Adrenal gland (tissue), 12 donors: ENCODE measurements around the gene CLEC4M. TPM values are rescaled to one million over a fixed set of nuclear protein-coding genes. Genes with fewer than 3 reads are reported as not detected.
"Not testable (repeated sequence)": the region's sequence is repeated elsewhere in the genome, so short reads cannot be mapped to it uniquely, and the experiment has no call there.

ENCODE experiments used
- DNase-seq, 7 donors: peaks; one replicate each; pipeline ENCODE4 v3.0.0-alpha.2; 2019 to 2020
- H3K27ac ChIP-seq, 5 donors: fragments of 200-600 bp; sonication (generic) in 4 of 5; 1 replicate in 3 of 5; 2 replicates in 2 of 5; pipeline versions ENCODE4 v1.5.1 to v1.8.0; 2016 to 2020; ENCODE audit warnings: mild to moderate bottlenecking in 1 of 5
- H3K27me3 ChIP-seq: fragments of 200-600 bp; 2 replicates; pipeline ENCODE4 v1.8.0; 2021
- H3K36me3 ChIP-seq, 2 donors: fragments of 200-600 bp; replicated peaks in 1 of 2; 1 replicate in 1 of 2; 2 replicates in 1 of 2; pipeline versions ENCODE4 v1.5.1 to v1.8.0; 2018 to 2022
- H3K4me1 ChIP-seq, 2 donors: fragments of 200-600 bp; replicated peaks in 1 of 2; 1 replicate in 1 of 2; 2 replicates in 1 of 2; pipeline versions ENCODE4 v1.5.1 to v1.8.0; 2018 to 2021
- H3K4me3 ChIP-seq, 4 donors: fragments of 200-600 bp; sonication (generic) in 3 of 4; one replicate each; pipeline ENCODE4 v1.5.1; 2016 to 2018
- H3K9me3 ChIP-seq, 3 donors: fragments of 200-600 bp; sonication (generic) in 1 of 3; replicated peaks in 1 of 3; 1 replicate in 2 of 3; 2 replicates in 1 of 3; pipeline versions ENCODE4 v1.5.1 to v1.8.0; 2016 to 2021
- POLR2A ChIP-seq, 2 donors: fragments of 450-650 bp; IDR thresholded peaks; one replicate each; pipeline ENCODE4 v1.6.1; 2017; ENCODE audit warnings: antibody characterized with exemption in 2 of 2, mild to moderate bottlenecking in 2 of 2, moderate library complexity in 1 of 2
- WGBS, 4 donors: extraction: QIAGEN DNeasy Blood & Tissue Kit in 2 of 4; methylation state at CpG; one replicate each; pipeline versions ENCODE4 v1.1.5 to v1.1.7; 2013 to 2017; 5-methylcytosine and 5-hydroxymethylcytosine counted together
- intact Hi-C, 2 donors: fragments of 100-400 bp; cut with DNase I; formaldehyde crosslinking; loops; one replicate each; pipeline versions ENCODE4 v1.14.1 to v1.15.0; 2022 to 2023
- polyA plus RNA-seq, 3 donors: library from polyadenylated mRNA; stranded (reverse); fragments of 200-250 nt in 2 of 3; fragments of 350-450 nt in 1 of 3; fragmentation: Illumina TruSeq in 1 of 3; extraction: RNeasy Lipid Tissue Mini Kit (QIAGEN cat#74804) in 1 of 3; gene quantifications; one replicate each; pipeline ENCODE4 v1.2.3, GENCODE V29; 2013 to 2014
- total RNA-seq, 9 donors: library from RNA; depleted of rRNA in 4 of 9; stranded (reverse); fragments of >200 nt in 4 of 9; fragments of 120-200 nt in 1 of 9; fragmentation: NEBNext Ultra II Directional in 1 of 9; extraction: Animal tissue kit (Norgen Biotek cat#: 25700) in 1 of 9; gene quantifications; one replicate each; pipeline versions ENCODE4 v1.1.0 to v1.2.4, GENCODE V29; 2013 to 2023
- TF ChIP-seq, protein P1 (sequence below), 6 experiments: fragments of 450-650 bp in 4 of 6; fragments of 200-600 bp in 2 of 6; sonication (generic) in 1 of 6; IDR thresholded peaks; 1 replicate in 5 of 6; 2 replicates in 1 of 6; pipeline versions ENCODE4 v1.5.1 to v1.8.0; 2016 to 2021; ENCODE audit warnings: antibody characterized with exemption in 6 of 6, mild to moderate bottlenecking in 2 of 6, moderate library complexity in 1 of 6
- donor health status: healthy with polysubstance abuse.
- donor health status: Bipolar disorder and iron deficiency.
- donor health status: DM: yes; HTN: yes; CAD: no.
- donor health status: DM: no; HTN: no; CAD: no.
- donor health status: DM: no; HTN: no; CAD: no.
- donor health status: DM: yes; HTN: yes; CAD: no.

CLEC4M gene
- total and polyA plus RNA-seq, 12 donors, result 0.37 to 91.6 (median 0.98) TPM; not detected in 1

DNA sequence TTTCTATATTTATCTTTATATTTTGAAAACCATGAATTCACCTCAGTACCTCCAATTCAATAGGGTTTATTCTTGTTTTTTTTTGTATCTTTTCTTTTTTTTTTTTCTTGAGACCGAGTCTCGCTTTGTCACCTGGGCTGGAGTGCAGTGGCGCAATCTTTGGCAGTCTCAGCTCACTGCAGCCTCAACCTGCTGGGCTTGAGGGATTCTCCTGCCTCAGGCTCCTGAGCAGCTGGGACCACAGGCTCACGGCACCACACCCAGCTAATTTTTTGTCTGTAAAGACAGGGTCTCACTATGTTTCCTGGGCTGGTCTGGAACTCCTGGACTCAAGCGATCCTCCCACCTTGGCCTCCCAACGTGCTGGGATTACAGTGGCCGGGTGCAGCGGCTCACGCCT is 43.8 kb downstream of the CLEC4M start:
- Histone ChIP-seq H3K4me3 (no peak overlapping the region), H3K4me1 (no peaks in the 10 kb centered on the region), H3K27ac (no peak overlapping the region), H3K9me3 (no peaks in the 10 kb centered on the region), H3K27me3 (no peaks in the 10 kb centered on the region), H3K36me3 (no peaks in the 10 kb centered on the region)
- WGBS, 4 donors, result 73 to 83% (median 78%) methylated on average over 4 to 9 of the region's 9 CpGs
- no peak for DNase-seq
- intact Hi-C loops, result no loop called here
- TF ChIP-seq, protein P1, sequence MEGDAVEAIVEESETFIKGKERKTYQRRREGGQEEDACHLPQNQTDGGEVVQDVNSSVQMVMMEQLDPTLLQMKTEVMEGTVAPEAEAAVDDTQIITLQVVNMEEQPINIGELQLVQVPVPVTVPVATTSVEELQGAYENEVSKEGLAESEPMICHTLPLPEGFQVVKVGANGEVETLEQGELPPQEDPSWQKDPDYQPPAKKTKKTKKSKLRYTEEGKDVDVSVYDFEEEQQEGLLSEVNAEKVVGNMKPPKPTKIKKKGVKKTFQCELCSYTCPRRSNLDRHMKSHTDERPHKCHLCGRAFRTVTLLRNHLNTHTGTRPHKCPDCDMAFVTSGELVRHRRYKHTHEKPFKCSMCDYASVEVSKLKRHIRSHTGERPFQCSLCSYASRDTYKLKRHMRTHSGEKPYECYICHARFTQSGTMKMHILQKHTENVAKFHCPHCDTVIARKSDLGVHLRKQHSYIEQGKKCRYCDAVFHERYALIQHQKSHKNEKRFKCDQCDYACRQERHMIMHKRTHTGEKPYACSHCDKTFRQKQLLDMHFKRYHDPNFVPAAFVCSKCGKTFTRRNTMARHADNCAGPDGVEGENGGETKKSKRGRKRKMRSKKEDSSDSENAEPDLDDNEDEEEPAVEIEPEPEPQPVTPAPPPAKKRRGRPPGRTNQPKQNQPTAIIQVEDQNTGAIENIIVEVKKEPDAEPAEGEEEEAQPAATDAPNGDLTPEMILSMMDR (IDR thresholded peaks at IDR 0.05), result no peak
- no peak for TF ChIP-seq POLR2A (IDR thresholded peaks at IDR 0.05)

DNA sequence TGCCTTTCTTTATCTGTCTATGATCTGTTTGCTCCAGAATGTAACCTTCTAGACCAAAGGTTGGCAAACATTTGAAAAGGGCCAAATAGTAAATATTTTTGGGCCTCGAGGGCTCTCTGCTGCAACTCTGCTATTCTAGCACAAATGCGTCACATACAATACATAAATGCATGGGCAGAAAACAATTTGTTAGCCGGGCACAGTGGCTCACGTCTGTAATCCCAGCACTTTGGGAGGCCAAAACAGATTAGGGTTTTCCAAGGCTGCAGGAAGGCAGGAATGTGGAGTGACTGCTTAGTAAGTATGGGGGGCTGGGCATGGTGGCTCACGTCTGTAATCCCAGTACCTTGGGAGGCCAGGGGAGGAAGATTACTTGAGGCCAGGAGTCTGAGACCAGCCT is 45.1 kb downstream of the CLEC4M start:
- 47 to 72% (median 64%) methylated on average over 5 of the region's 5 CpGs for WGBS, 4 donors
- TF ChIP-seq, protein P1 (IDR thresholded peaks at IDR 0.05), result no peak
- TF ChIP-seq POLR2A (IDR thresholded peaks at IDR 0.05), result no peak
- intact Hi-C loops, result no loop called here

DNA sequence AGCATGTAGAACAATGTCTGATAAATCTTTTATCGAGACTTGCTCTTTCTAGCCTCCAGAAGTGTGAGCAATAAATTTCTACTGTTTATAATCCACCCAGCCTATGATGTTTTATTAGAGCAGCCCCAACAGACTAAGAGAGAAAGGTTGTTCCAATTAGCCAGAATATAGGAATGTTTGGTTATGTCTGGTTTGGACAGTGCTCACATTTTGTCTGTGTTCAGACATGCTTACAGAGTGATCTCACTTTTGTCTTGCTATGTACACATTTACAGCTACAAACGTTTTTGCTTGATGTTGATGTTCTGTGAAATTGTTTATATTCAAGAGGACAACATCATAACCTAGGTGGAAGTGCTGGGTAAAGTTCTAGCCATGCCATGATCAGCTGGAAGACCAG is 48.9 kb downstream of the CLEC4M start:
- 43 to 50% (median 47%) methylated on average over 2 of the region's 2 CpGs for WGBS, 4 donors
- no peaks in the 10 kb centered on the region for H3K4me1 ChIP-seq
- H3K27me3 ChIP-seq, result no peaks in the 10 kb centered on the region
- TF ChIP-seq POLR2A (IDR thresholded peaks at IDR 0.05), result no peak
- TF ChIP-seq, protein P1 (IDR thresholded peaks at IDR 0.05), result no peak
- no peaks in the 10 kb centered on the region for H3K36me3 ChIP-seq
- no peak overlapping the region for H3K27ac ChIP-seq
- intact Hi-C loops, result no loop called here
- no peak overlapping the region for H3K4me3 ChIP-seq
- no peaks in the 10 kb centered on the region for H3K9me3 ChIP-seq
- DNase-seq, result no peak

More for the DNA sequence above, 45.1 kb downstream of the CLEC4M start:
- no peaks in the 10 kb centered on the region for H3K9me3 ChIP-seq
- no peak overlapping the region for H3K4me3 ChIP-seq
- no peak overlapping the region for H3K27ac ChIP-seq
- no peaks in the 10 kb centered on the region for H3K36me3 ChIP-seq
- DNase-seq, result no peak
- no peaks in the 10 kb centered on the region for H3K4me1 ChIP-seq
- no peaks in the 10 kb centered on the region for H3K27me3 ChIP-seq

DNA sequence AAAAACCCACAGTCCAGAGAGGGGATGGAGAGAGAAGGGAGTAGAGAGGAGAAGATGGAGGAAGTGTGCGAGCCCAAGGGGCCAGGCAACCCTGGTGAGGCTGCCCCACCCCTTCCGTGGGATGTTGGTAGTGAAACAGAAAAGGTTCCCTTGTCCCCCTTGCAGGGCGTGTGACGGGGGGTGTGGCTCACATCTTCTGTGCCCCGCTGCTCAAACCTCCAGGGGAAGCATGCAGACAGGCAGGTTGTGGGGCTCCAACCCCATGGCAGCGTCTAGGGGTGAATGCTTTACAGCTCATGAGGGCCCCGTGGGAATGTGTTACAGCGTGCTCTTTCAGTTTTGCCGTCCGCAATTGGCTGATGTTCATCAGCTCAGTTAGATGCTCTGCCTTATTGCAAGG is 52.3 kb downstream of the CLEC4M start:
- no peak overlapping the region for H3K4me3 ChIP-seq
- H3K4me1 ChIP-seq, result no peaks in the 10 kb centered on the region
- no peaks in the 10 kb centered on the region for H3K27me3 ChIP-seq
- H3K36me3 ChIP-seq, result no peaks in the 10 kb centered on the region
- TF ChIP-seq, protein P1 (IDR thresholded peaks at IDR 0.05), result no peak
- no peak for TF ChIP-seq POLR2A (IDR thresholded peaks at IDR 0.05)
- 43 to 55% (median 52%) methylated on average over 9 to 10 of the region's 10 CpGs for WGBS, 4 donors
- no peaks in the 10 kb centered on the region for H3K9me3 ChIP-seq
- DNase-seq, result no peak
- intact Hi-C loops, result no loop called here
- no peak overlapping the region for H3K27ac ChIP-seq

DNA sequence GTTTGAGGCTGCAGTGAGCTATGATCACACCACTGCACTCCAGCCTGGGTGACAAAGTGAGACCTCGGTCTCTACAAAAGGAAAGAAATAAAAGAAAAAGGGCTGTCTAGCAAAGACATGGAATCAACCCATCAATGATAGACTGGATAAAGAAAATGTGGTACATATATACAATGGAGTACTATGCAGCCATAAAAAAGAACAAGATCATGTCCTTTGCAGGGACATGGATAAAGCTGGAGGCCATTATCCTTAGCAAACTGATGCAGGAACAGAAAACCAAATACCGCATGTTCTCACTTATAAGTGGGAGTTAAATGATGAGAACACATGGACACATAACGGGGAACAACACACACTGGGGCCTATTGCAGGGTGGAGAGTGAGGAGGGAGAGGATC is 53.0 kb downstream of the CLEC4M start:
- H3K27ac ChIP-seq, H3K4me3 ChIP-seq, H3K27me3 ChIP-seq, intact Hi-C loops, H3K36me3 ChIP-seq, DNase-seq, H3K9me3 ChIP-seq, H3K4me1 ChIP-seq: not testable (repeated sequence)
- whole genome bisulfite sequencing, 4 donors, result 86 to 99% (median 89%) methylated on average over 3 of the region's 3 CpGs
